ENCODE measurements around the gene GIGYF2. TPM values are rescaled to one million over a fixed set of nuclear protein-coding genes. Genes with fewer than 3 reads are reported as not detected.

Gene GIGYF2
- total RNA-seq, 1 experiment from 2014 or later: 60.6 TPM

- no peaks in the 10 kb centered on the region for H3K9me3 ChIP-seq (ENCODE audit: control insufficient read depth in 1 of 2, insufficient read depth in 1 of 2, low read depth in 1 of 2, low read length in 2 of 2)
- peaks cover 3% of the 10 kb centered on the region; the same call in 1 of the 2 replicates for H3K79me2 ChIP-seq (ENCODE audit: insufficient read depth, low read length)
- CTCF ChIA-PET: no interaction called here
- RAD21 ChIA-PET (ENCODE audit: low non-redundant PET in 1 of 2, low total read pairs in 2 of 2, uncharacterized antibody in 2 of 2, unreplicated experiment in 2 of 2): no interaction called here
- no peak overlapping the region for H3K4me2 ChIP-seq (ENCODE audit: low read length)
- no peaks in the 10 kb centered on the region for H3K9me2 ChIP-seq (ENCODE audit: insufficient read depth)
- DNase-seq (ENCODE audit: low read depth, low spot score) (no peak), ATAC-seq (no peak)
- no peak overlapping the region for H3K9ac ChIP-seq (ENCODE audit: low read length)
- H2AFZ ChIP-seq (ENCODE audit: low read depth, low read length, poor library complexity, severe bottlenecking): no peak overlapping the region
- intact Hi-C loops (cut with micrococcal nuclease): no loop called here
- H3K4me1 ChIP-seq (ENCODE audit: control insufficient read depth in 1 of 2, insufficient read depth in 2 of 2, low read length in 2 of 2): no peaks in the 10 kb centered on the region
- H3K4me3 ChIP-seq (replicated peaks in 1 of 2; ENCODE audit: low read depth in 1 of 2, low read length in 2 of 2): no peak overlapping the region
- H3K27me3 ChIP-seq (ENCODE audit: insufficient read depth, low read length): no peaks in the 10 kb centered on the region
- H3K36me3 ChIP-seq (ENCODE audit: control insufficient read depth in 1 of 2, insufficient read depth in 2 of 2, low read length in 2 of 2): peaks cover 25 to 31% of the 10 kb centered on the region in 2 experiments; a peak in 2 of 4 replicates
- POLR2A ChIA-PET: no interaction called here
- TSS peak; percentile 8 for BruUV-seq (replicated peaks)
- no peak for TF ChIP-seq ELF1 (IDR thresholded peaks at IDR 0.05; ENCODE audit: borderline replicate concordance, low read depth)
- no peak for TF ChIP-seq TCF7L2 (IDR thresholded peaks at IDR 0.05; ENCODE audit: borderline replicate concordance, extremely low read depth, insufficient read depth, insufficient read length)
- no peak overlapping the region for H3K27ac ChIP-seq (ENCODE audit: low read depth, low read length)
- H4K20me1 ChIP-seq (ENCODE audit: insufficient read depth): no peaks in the 10 kb centered on the region
These were observed 120.6 kb downstream of the GIGYF2 start for GRCh38 chr2:232817756-232818155.

- Histone ChIP-seq H3K36me3 (ENCODE audit: control insufficient read depth in 1 of 2, insufficient read depth in 2 of 2, low read length in 2 of 2) (peaks cover 18 to 19% of the 10 kb centered on the region in 2 experiments; a peak in 3 of 4 replicates), H4K20me1 (ENCODE audit: insufficient read depth) (no peaks in the 10 kb centered on the region), H3K9ac (ENCODE audit: low read length) (no peak overlapping the region), H3K27ac (ENCODE audit: low read depth, low read length) (no peak overlapping the region), H3K4me1 (ENCODE audit: control insufficient read depth in 1 of 2, insufficient read depth in 2 of 2, low read length in 2 of 2) (no peaks in the 10 kb centered on the region), H3K4me2 (ENCODE audit: low read length) (no peak overlapping the region), H3K9me3 (ENCODE audit: control insufficient read depth in 1 of 2, insufficient read depth in 1 of 2, low read depth in 1 of 2, low read length in 2 of 2) (no peaks in the 10 kb centered on the region), H3K79me2 (ENCODE audit: insufficient read depth, low read length) (peaks cover 6% of the 10 kb centered on the region; the same call in 1 of the 2 replicates), H3K27me3 (ENCODE audit: insufficient read depth, low read length) (no peaks in the 10 kb centered on the region), H2AFZ (ENCODE audit: low read depth, low read length, poor library complexity, severe bottlenecking) (no peak overlapping the region), H3K4me3 (replicated peaks in 1 of 2; ENCODE audit: low read depth in 1 of 2, low read length in 2 of 2) (no peak overlapping the region), H3K9me2 (ENCODE audit: insufficient read depth) (no peaks in the 10 kb centered on the region)
- DNase-seq (ENCODE audit: low read depth, low spot score) (no peak), ATAC-seq (no peak)
- TF ChIP-seq SRF (IDR thresholded peaks at IDR 0.05; ENCODE audit: low read depth) (no peak), ATF3 (IDR thresholded peaks at IDR 0.05) (no peak), MAX (IDR thresholded peaks at IDR 0.05) (no peak), ZNF274 (IDR thresholded peaks at IDR 0.05; ENCODE audit: low read depth, low read length) (no peak), TCF7L2 (IDR thresholded peaks at IDR 0.05; ENCODE audit: borderline replicate concordance, extremely low read depth, insufficient read depth, insufficient read length) (no peak), YY1 (IDR thresholded peaks at IDR 0.05; ENCODE audit: extremely low read depth, insufficient replicate concordance, low read depth, low read length) (no peak), JUND (IDR thresholded peaks at IDR 0.05) (no peak), CBX3 (IDR thresholded peaks at IDR 0.05; ENCODE audit: low read depth) (no peak), POLR2A (IDR thresholded peaks at IDR 0.05; ENCODE audit: borderline replicate concordance, extremely low read depth, insufficient read depth, insufficient read length) (no peak), CEBPB (IDR thresholded peaks at IDR 0.05; ENCODE audit: low read depth) (no peak), EZH2 (IDR thresholded peaks at IDR 0.05) (no peak), ZFX (IDR thresholded peaks at IDR 0.05) (no peak), SP1 (IDR thresholded peaks at IDR 0.05; ENCODE audit: low read depth) (no peak), ELF1 (IDR thresholded peaks at IDR 0.05; ENCODE audit: borderline replicate concordance, low read depth) (no peak), EZH2phosphoT487 (IDR thresholded peaks at IDR 0.05; ENCODE audit: borderline replicate concordance) (no peak), ZBTB33 (IDR thresholded peaks at IDR 0.05; ENCODE audit: extremely low read depth, insufficient replicate concordance, low read length) (no peak), EGR1 (IDR thresholded peaks at IDR 0.05; ENCODE audit: low read depth) (no peak)
- TF ChIP-seq, protein P1, sequence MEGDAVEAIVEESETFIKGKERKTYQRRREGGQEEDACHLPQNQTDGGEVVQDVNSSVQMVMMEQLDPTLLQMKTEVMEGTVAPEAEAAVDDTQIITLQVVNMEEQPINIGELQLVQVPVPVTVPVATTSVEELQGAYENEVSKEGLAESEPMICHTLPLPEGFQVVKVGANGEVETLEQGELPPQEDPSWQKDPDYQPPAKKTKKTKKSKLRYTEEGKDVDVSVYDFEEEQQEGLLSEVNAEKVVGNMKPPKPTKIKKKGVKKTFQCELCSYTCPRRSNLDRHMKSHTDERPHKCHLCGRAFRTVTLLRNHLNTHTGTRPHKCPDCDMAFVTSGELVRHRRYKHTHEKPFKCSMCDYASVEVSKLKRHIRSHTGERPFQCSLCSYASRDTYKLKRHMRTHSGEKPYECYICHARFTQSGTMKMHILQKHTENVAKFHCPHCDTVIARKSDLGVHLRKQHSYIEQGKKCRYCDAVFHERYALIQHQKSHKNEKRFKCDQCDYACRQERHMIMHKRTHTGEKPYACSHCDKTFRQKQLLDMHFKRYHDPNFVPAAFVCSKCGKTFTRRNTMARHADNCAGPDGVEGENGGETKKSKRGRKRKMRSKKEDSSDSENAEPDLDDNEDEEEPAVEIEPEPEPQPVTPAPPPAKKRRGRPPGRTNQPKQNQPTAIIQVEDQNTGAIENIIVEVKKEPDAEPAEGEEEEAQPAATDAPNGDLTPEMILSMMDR (IDR thresholded peaks at IDR 0.05 in 2 of 3, conservative IDR thresholded peaks at IDR 0.05 in 1 of 3; ENCODE audit: borderline replicate concordance in 1 of 3, insufficient read depth in 1 of 3, low read depth in 2 of 3, low read length in 2 of 3): no peak
- POLR2A ChIA-PET: no interaction called here
- CTCF ChIA-PET: no interaction called here
- RAD21 ChIA-PET (ENCODE audit: low non-redundant PET in 1 of 2, low total read pairs in 2 of 2, uncharacterized antibody in 2 of 2, unreplicated experiment in 2 of 2): no interaction called here
- BruUV-seq (replicated peaks): no TSS peak
- intact Hi-C loops (cut with micrococcal nuclease): loop anchor here (10.0 kb wide), 1 partner anchor 225 kb away; no protein-coding TSS in a partner anchor
These were observed 132.9 kb downstream of the GIGYF2 start for GRCh38 chr2:232829988-232830387.

Measured in HCT116 (cell line).